HG02623 (cell line): ENCODE data around the gene ZCCHC17.
A peak's percentile ranks its signal among the peaks of the same experiment; 100 is the strongest.
"Not testable (repeated sequence)": the region's sequence is repeated elsewhere in the genome, so short reads cannot be mapped to it uniquely, and the experiment has no call there.

Source experiments
- ATAC-seq: cut with Tn5 transposase; IDR thresholded peaks from one replicate; pipeline ENCODE4 v1.9.1; 2021; ENCODE audit warnings: moderate library complexity; ENCODE audit not compliant: unreplicated experiment

Gene ZCCHC17, protein sequence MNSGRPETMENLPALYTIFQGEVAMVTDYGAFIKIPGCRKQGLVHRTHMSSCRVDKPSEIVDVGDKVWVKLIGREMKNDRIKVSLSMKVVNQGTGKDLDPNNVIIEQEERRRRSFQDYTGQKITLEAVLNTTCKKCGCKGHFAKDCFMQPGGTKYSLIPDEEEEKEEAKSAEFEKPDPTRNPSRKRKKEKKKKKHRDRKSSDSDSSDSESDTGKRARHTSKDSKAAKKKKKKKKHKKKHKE

DNA sequence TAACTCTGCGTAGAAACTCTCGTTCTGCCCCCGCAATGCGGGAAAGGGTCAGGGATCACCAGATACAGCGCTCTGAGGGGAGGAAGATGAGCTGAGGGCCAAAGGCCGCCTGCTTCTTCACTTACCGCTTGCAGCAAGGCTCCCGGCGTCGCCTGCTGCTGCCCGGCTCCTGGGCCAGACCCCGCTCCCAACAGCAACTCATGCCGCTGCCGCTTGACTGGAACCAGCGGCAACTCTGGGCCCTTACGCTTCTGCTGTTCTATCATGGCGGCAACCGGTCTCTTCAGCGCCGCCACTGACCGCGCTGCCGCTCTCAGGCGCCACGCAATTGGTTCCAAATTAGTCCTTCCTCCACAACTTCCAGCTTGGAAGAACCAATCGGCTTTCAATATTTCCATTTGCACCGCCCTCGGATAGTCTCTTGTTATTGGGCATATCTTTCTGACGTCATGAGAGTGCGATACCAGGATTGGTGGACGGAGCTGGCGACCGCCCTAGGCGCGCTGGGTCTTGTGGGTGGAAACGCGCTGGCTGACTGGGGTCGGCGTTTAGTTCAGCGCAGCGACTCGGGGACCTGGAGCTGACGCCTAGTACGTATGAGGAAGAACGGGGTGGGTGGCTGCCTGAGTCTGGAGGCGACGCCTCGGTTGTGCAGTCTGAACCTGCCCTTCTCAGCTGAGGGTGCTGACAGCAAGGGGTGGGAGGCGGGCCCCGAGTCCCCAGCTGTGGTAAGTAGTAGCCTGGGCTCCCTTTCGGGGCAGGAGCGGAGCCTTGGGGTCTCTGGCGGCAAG is at the start of gene ZCCHC17, which contains the start of gene SNRNP40:
Gene ZCCHC17 (plus strand): TSS at position 547 of the 791 bp plus-strand sequence. CDS start 13,067 bp downstream, outside the sequence.
Gene SNRNP40 (minus strand): TSS at position 303 of the 791 bp plus-strand sequence. CDS start 37 bp downstream, at position 266.
- peak; percentile 95 for ATAC-seq

DNA sequence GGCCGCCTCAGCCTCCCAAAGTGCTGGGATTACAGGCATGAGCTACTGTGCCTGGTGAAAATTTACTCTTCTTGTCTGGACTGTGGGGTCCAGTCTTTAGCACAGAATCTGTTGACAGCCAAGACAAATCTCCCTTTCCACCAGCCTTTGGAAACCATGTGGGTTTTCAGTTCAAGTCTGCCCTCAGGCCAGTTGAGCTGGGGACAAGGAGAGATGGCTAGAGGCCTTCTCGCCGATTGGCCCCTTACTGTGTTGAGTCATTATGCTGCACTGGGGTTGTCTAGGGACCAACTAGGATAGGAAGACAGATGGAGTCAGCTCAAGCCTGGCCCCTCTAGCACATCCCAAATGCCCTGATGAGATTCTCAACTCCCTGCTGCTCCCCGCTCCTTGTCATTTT is 48.6 kb upstream of the ZCCHC17 start:
- no peak for ATAC-seq

DNA sequence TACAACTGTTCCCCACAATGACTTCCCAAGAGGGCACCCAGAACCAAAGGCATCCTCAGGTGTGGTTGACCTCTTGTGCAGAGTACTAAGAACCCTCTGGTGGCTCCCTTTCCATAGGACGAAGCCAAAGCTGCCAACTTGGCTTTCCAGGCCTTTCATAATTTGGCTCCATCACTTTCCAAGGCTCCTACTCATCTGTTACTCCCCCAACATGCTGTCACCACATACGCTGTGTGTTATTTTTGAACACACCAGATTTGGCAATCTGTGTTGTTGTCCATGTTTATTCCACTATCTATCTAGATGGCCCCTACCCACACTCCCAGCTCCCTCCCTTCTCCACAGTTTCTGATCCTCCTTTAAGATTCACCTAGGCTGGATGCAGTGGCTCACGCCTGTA is 47.0 kb upstream of the ZCCHC17 start:
- ATAC-seq, result no peak

DNA sequence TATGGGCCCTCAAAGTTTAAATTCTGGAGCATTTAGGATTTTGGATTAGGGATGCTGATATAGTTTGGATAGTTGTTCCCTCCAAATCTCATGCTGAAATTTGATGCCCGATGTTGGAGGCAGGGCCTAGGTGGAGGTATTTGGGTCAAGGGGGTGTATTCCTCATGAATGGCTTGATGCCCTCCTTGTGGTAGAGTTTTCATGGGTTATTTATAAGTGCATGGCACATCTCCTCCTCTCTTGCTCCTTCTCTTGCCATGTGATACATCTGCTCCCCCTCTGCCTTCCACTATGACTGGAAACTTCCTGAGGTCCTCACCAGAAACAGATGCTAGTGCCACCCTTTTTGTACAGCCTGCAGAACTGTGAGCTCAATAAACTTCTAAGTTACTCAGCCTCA is 39.6 kb upstream of the ZCCHC17 start:
- ATAC-seq, result no peak

DNA sequence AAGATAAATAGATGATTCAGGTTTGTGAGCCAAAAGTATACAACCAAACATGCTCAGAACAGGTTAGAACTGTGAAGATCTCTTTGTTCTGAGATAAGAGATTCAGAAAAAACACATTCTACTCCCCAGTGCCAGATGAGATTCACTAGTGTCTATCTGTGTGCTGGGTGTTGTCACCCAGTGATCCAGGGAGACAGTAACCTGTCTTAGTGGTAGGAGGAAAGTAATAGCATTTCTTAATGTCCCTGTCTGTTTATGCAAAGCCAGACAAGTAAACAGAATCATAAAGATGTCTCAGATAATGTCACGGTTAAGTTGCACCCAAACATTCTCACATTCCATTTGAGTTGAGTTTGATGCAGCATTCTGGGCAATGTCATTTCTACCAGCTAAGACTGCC is 38.3 kb upstream of the ZCCHC17 start:
- ATAC-seq, result no peak

DNA sequence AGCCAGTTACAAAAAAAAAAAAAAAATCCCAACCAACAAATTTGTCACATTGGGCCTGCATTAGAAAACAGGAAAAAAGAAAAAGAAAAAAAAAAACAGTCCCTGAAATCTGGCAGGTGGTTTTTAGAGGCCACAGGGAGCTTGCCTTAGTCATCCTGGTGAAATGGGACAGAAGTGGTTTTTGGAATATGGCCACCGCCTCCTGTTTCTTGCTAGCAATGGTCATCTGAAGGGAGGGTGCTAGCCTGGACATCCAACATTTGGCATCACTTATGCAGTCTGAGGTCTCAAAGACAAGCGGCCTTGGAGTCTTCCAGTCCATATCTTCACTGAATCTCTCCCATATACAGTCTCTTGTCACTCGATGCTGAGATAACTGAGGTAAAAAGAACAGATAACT is 37.1 kb upstream of the ZCCHC17 start:
- ATAC-seq, result no peak

DNA sequence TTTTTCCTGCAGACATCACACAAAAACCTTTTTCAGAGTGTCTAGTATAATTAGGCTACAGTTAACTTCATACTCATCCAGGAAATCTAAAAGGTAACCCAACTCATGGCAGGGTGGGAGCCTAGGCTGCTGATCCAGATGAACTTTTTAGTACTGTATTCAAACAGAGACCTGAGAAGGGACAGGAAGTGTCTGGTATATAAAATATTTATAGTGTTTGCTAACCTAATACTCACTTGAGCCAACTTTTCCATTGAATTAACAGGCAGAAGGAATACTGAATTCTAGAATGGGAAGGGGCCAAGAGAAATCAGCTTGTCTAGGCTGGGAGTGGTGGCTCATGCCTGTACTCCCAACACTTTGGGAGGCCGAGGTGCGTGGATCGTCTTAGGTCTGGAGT is 34.9 kb upstream of the ZCCHC17 start:
- no peak for ATAC-seq

DNA sequence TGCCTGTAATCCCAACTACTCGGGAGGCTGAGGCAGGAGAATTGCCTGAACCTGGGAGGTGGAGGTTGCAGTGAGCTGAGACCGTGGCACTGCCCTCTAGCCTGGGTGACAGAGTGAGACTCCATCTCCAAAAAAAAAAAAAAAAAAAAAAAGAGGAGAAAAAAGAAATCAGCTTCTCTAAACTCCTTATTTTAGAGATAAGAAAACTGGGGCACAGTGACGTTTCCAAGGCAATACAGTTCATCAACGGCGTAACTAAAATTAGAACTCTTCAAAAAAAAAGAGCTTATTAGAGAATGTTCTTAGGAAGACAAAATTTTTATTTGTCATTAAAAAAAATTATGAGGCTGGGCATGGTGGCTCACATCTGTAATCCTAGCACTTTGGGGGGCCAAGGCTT is 34.4 kb upstream of the ZCCHC17 start:
- ATAC-seq, result not testable (repeated sequence)

DNA sequence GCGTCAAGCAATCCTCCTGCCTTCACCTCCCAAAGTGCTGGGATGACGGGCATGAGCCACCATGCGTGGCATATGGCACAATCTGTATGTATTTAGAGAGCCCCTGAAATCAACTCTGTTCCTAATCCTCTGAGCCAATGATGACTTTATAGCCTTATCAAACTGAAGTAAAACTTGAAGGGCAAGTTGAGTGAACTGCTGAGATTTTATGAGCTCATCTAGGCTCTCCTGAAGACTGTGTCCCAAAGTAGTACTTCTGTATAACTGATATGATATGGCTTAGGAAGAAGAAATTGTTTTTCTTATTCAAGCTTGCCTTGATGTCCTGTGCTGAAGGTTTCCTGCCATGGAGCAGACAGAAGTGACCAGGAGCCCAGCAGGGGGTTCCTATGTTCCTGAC is 33.4 kb upstream of the ZCCHC17 start:
- ATAC-seq, result no peak

DNA sequence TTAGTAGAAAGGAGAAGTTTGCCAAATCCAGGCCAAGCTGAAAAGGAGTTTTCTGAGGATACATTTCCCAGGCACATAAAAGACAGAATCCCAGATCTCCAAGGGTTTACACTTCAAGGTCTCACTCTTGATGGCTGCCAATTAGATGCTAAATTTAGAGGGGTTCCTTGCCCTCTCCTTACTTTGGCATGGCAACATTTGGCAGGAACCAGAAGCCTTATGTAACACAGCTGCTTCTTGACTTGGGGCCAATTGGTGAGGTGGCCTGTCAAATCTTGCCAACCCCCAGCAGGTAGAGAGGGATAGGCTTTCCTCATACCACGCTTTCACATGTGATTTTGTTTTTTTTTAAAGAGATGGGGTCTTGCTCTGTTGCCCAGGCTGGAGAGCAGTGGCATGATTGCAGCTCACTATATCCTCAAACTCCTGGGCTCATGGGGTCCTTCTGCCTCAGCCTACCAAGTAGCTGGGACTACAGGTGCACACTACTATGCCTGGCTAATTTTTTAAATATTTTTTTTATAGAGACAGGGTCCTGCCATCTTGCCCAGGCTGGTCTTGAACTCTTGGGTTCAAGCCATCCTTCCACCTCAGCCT is 31.9 kb upstream of the ZCCHC17 start:
- no peak for ATAC-seq

DNA sequence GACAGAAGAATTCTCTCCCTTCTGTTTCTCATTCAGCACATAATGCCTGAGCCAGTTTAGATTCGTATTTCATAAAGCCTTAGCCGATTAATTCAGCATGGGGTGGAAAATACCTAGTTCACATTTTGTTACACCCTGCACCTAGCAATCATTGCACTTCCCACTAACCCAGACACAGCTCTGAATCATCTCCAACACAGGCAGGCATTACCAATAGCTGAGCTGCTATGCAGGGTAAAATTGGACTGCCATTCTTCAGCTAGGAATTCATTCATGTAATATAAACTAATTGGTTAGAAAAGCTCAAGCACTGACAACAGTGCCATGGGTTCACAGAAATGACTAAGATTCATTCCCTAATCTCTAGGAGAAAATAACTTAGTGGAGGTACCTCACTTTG is 30.3 kb upstream of the ZCCHC17 start:
- no peak for ATAC-seq

DNA sequence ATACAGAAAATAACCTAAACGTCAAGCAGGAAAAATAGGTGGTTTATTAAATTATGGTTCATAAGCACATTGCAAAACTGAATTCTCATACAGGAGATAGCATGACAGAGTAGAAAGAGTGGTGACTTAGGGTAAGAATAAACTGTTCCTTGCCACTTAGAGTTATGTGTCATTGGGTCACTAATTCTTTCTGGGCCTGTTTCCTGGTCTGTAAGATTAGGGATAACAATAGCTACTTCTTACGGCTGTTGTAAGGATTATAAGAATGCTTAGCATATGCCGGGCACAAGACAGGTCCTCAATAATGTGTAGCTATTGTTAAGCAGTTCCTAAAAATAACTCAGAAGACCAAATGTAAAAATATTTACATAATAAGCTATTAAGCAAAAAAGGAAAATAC is 24.5 kb upstream of the ZCCHC17 start:
- ATAC-seq, result no peak

DNA sequence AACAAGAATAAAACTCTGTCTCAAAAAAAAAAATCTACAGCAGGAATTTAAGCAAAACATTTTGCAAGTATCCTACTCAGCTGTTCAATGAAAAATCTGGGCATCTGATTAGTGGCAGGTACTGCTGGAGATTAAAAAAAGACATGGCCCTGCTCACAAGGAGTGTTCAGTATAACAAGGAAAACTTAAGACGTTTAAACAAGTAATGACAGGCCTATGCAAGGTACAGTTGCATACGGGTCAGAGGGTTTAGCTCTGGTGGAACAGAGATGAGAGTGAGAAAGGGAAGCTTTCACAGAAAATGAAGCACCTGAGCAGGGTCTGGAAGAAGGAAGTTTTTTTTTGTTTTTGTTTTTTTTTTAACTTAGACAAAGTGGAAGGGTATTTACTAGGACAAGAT is 23.2 kb upstream of the ZCCHC17 start:
- no peak for ATAC-seq

DNA sequence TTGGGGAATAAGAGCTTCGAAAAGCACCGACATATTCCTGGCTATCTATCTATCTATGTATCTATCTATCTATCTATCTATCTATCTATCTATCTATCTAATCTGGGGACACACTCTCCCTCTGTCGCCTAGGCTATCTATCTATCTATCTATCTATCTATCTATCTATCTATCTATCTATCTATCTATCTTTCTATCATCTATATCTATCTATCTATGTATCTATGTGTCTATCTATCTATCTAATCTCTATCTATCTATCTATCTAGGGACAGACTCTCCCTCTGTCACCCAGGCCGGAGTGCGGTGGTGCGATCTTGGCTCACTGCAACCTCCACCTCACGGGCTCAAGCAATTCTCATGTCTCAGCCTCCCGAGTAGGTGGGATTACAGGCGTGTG is 14.4 kb upstream of the ZCCHC17 start:
- ATAC-seq, result not testable (repeated sequence)

DNA sequence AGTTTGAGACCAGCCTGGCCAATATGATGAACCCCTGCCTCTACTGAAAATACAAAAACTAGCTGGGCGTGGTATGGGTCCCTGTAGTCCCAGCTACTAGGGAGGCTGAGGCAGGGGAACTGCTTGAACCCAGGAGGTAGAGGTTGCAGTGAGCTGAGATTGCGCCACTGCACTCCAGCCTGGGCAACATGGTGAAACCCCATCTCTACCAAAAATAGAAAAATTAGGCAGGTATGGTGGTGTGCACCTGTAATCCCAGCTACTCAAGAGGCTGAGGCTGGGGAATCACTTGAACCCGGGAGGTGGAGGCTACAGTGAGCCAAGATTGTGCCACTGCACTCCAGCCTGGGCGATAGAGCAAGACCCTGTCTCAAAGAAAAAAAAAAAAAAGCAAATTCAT is 9.0 kb upstream of the ZCCHC17 start:
- ATAC-seq, result not testable (repeated sequence)

DNA sequence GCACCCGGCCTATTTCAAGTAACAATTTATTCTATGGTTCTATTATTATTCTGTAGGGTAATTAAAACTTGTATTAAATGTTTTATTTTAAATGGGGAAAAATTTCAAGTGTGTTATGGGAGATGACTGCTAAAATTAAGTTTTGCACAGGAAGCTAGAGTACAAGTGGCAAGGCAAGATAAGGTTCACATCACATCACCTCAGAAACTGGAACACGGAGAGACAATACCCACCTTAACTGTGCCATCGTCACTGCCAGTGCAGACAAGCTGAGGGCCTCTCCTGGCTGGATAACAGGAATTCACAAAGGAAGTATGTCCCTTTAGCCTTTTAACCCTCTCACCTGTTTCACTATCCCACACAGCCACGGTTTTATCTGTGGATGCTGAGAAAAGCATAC is 7.8 kb upstream of the ZCCHC17 start:
- no peak for ATAC-seq

DNA sequence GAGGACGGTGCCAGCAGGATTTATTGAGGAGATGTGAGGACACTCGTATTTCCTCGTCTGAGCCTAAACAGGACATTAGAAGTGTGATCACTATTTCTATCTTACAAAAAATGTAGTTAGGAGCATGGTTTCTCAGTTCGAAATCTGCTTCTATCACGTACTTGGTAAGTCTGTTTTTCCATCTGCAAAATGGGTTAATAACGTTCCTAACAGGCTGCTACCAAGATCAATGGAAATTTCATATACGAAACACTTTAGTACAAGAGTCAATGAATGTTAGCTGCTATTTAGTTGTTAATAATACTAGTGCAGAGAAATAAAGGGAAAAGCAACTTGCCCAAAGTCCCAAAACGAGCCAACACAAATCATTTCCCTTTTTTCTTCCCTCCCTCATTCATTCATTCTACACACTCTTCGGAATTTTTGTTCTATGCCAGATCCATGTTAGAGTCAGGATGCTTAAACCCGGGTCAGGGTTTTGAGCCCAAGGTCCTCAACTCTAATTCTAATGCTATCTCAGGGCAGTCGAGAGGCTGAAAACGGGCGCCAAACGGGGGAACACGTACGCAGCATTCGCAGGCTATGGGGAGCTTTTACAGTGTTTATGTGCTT is 852 bp upstream of the ZCCHC17 start:
- no peak for ATAC-seq

DNA sequence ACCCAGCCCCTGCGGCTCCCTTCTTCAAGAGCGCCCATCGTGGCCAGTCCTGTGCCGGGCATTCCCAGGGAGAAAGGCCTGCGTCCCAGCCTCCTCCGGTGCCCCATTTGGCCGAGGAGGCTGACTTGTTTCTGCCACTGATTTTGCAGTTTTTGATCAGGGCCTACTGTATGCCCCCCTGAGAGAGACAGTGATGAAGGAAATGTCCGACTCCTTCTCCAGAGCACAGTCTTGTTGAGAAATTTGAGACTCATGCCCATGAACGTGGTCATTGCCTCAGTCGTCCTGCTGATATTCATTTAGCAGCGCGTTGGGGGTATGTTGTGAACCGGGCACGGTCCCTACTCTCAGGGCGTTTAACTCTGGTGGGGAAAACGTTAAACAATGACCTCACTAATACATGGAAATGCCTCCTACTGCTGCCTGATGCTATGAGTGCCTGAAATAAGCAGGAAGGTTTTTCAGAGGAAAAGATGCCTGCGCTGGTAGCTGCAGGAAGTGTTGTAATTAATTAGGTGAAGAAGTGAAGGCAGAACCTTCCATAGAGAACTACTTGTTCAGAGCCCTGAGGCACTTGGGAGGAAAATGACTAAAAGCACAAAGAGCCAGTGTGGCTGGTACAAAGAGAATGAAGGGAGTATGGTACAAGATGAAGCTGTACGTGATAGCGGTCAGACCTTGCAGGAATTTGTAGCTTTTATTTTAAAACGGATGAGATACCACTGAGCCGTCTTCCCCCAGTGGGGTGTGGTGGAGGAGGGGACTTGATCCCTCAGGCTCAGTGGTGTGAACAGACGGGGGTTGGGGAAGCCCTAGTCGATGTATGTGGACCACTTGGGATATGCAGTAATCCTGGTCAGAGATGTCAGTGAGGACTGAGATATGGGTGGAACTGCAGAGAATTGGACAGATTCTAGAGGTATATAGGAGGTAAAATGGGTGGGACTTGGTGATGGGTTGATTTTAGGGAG is 730 bp downstream of the ZCCHC17 start:
- no peak for ATAC-seq

DNA sequence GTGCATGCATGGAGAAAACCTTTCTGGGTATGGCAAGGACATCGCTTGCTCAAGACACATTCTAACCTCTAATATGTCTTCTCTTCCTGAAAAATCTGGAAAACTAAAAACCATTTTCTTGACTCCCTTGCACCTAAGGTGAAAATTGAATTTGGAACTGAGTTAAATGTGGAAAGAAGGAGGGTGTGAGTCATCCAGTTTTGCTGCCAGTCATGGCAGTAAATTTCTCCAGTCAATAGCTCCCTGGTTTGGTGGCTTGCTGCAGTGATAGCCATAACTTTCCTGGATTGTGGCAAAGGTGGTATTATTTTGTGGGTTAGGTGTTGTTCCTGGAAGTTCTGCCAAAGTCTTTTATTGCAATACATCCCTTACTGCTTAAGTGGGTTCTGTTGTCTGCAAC is 2.5 kb downstream of the ZCCHC17 start:
- ATAC-seq, result no peak

DNA sequence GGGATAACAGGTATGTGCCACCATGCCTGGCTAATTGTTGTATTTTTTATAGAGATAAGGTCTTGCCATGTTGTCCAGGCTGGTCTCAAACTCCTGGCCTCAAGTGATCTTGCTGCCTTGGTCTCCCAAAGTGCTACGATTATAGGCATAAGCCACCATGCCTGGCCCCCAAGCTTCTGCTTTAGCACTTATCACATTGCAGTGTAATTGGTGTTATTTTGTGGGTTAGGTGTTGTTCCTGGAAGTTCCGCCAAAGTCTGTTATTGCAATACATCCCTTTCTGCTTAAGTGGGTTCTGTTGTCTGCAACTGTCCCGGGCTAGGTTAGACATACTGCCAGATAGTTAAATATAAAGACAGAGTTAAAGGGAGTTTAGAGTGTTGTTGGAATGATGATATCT is 3.4 kb downstream of the ZCCHC17 start:
- ATAC-seq, result no peak
